ENCODE data around the gene NEURL2.
"Not testable (repeated sequence)": the region's sequence is repeated elsewhere in the genome, so short reads cannot be mapped to it uniquely, and the experiment has no call there.

NEURL2 gene

GRCh38 chr20:45919542-45920399, 28.8 kb upstream of the NEURL2 start:
- DNase-seq: no peak

- DNase-seq: no peak
Observed at GRCh38 chr20:45918779-45919537, 27.9 kb upstream of the NEURL2 start.

- no peak for DNase-seq
Observed at GRCh38 chr20:45918182-45918737, 27.3 kb upstream of the NEURL2 start.

- no peak for DNase-seq
Observed at GRCh38 chr20:45917790-45918141, 26.8 kb upstream of the NEURL2 start.

- no peak for DNase-seq
Observed at GRCh38 chr20:45913116-45913515, 22.1 kb upstream of the NEURL2 start.

GRCh38 chr20:45912344-45912682, 21.3 kb upstream of the NEURL2 start:
- DNase-seq: no peak

GRCh38 chr20:45911486-45912343, 20.7 kb upstream of the NEURL2 start, which contains the start of gene PLTP:
TSS of gene PLTP (minus strand) at chr20:45912155. CDS start at chr20:45911452, 703 bp downstream.
- DNase-seq: no peak

GRCh38 chr20:45910670-45911485, 19.9 kb upstream of the NEURL2 start:
- peak; percentile 99 for DNase-seq

- no peak for DNase-seq
Observed at GRCh38 chr20:45909817-45910669, 19.0 kb upstream of the NEURL2 start.

GRCh38 chr20:45909336-45909808, 18.4 kb upstream of the NEURL2 start:
- DNase-seq: no peak

GRCh38 chr20:45908084-45908483, 17.1 kb upstream of the NEURL2 start:
- no peak for DNase-seq

GRCh38 chr20:45907219-45907948, 16.4 kb upstream of the NEURL2 start:
- DNase-seq: no peak

- DNase-seq: no peak
Observed at GRCh38 chr20:45905505-45906079, 14.6 kb upstream of the NEURL2 start.

GRCh38 chr20:45904583-45905504, 13.8 kb upstream of the NEURL2 start:
- no peak for DNase-seq

GRCh38 chr20:45902199-45902701, 11.2 kb upstream of the NEURL2 start:
- no peak for DNase-seq

- DNase-seq: not testable (repeated sequence)
Observed at GRCh38 chr20:45901332-45901731, 10.3 kb upstream of the NEURL2 start.

GRCh38 chr20:45899046-45899835, 8.2 kb upstream of the NEURL2 start:
- no peak for DNase-seq

- no peak for DNase-seq
Observed at GRCh38 chr20:45898285-45898684, 7.3 kb upstream of the NEURL2 start.
